Loucy (cell line): Measurements from ENCODE around the gene SMR3B.

ENCODE experiments used
- H2AFZ ChIP-seq: fragments of 200-600 bp; sonication (generic); 2 replicates; pipeline ENCODE4 v1.6.0; 2016; ENCODE audit warnings: antibody characterized with exemption, mild to moderate bottlenecking, low read length, moderate library complexity
- H3F3A ChIP-seq: fragments of 200-600 bp; 2 replicates; pipeline ENCODE4 v1.6.0; 2016; ENCODE audit warnings: antibody characterized with exemption, low read depth, mild to moderate bottlenecking
- H3K27me3 ChIP-seq: fragments of 200-600 bp; sonication (generic); 2 replicates; pipeline ENCODE4 v1.6.1; 2014; ENCODE audit warnings: low read length, mild to moderate bottlenecking; ENCODE audit not compliant: insufficient read depth, poor library complexity, severe bottlenecking
- H3K36me3 ChIP-seq: fragments of 200-600 bp; sonication (generic); 2 replicates; pipeline ENCODE4 v1.6.1; 2016; ENCODE audit warnings: low read length; ENCODE audit not compliant: insufficient read depth
- H3K4me1 ChIP-seq: fragments of 200-600 bp; sonication (generic); 2 replicates; pipeline ENCODE4 v1.5.1; 2014; ENCODE audit warnings: low read length, mild to moderate bottlenecking; ENCODE audit not compliant: insufficient read depth, poor library complexity, severe bottlenecking
- H3K4me2 ChIP-seq: fragments of 200-600 bp; sonication (generic); 2 replicates; pipeline ENCODE4 v1.6.0; 2014; ENCODE audit warnings: antibody characterized with exemption, low read length, low read depth, mild to moderate bottlenecking; ENCODE audit not compliant: poor library complexity, severe bottlenecking
- H3K4me3 ChIP-seq: fragments of 200-600 bp; sonication (generic); 2 replicates; pipeline ENCODE4 v1.5.1; 2014; ENCODE audit warnings: low read length, mild to moderate bottlenecking, mixed read lengths; ENCODE audit not compliant: poor library complexity, severe bottlenecking
- H3K79me2 ChIP-seq: fragments of 200-600 bp; sonication (generic); 2 replicates; pipeline ENCODE4 v1.6.1; 2014; ENCODE audit warnings: low read length; ENCODE audit not compliant: insufficient read depth
- H3K9ac ChIP-seq: fragments of 200-600 bp; sonication (generic); 2 replicates; pipeline ENCODE4 v1.6.0; 2014; ENCODE audit warnings: mild to moderate bottlenecking, low read depth, low read length, moderate library complexity; ENCODE audit not compliant: poor library complexity, severe bottlenecking
- H3K9me2 ChIP-seq: fragments of 200-600 bp; sonication (generic); replicated peaks from 2 replicates; pipeline ENCODE4 v1.6.1; 2016; ENCODE audit warnings: low read depth, low read length, mixed read lengths
- H3K9me3 ChIP-seq: fragments of 200-600 bp; sonication (generic); 2 replicates; pipeline ENCODE4 v1.6.1; 2014; ENCODE audit warnings: mild to moderate bottlenecking, antibody characterized with exemption, low read length, low read depth; ENCODE audit not compliant: insufficient read depth
- H4K20me1 ChIP-seq: fragments of 200-600 bp; sonication (generic); 2 replicates; pipeline ENCODE4 v1.6.0; 2014; ENCODE audit warnings: antibody characterized with exemption, low read length, mild to moderate bottlenecking; ENCODE audit not compliant: insufficient read depth, poor library complexity, severe bottlenecking
- CTCF ChIP-seq: fragments of 200-600 bp; sonication (generic); conservative IDR thresholded peaks from 2 replicates; pipeline ENCODE4 v1.5.1; 2014; ENCODE audit warnings: mild to moderate bottlenecking, antibody characterized with exemption, low read length
- EZH2phosphoT487 ChIP-seq: fragments of 200-600 bp; IDR thresholded peaks from 2 replicates; pipeline ENCODE4 v1.6.1; 2018; ENCODE audit warnings: antibody characterized with exemption, mild to moderate bottlenecking, moderate library complexity, borderline replicate concordance

SMR3B gene

GRCh38 chr4:70399319-70399718 is 16.4 kb downstream of the SMR3B start:
- H2AFZ ChIP-seq: no peak overlapping the region
- H3K9me2 ChIP-seq: no peaks in the 10 kb centered on the region
- H3K9me3 ChIP-seq: no peaks in the 10 kb centered on the region
- no peaks in the 10 kb centered on the region for H3K36me3 ChIP-seq
- H3K4me3 ChIP-seq: no peak overlapping the region
- H3K79me2 ChIP-seq: no peaks in the 10 kb centered on the region
- no peaks in the 10 kb centered on the region for H3K27me3 ChIP-seq
- H3K9ac ChIP-seq: no peak overlapping the region
- H3K4me1 ChIP-seq: no peaks in the 10 kb centered on the region
- no peaks in the 10 kb centered on the region for H4K20me1 ChIP-seq
- no peak overlapping the region for H3K4me2 ChIP-seq
- TF ChIP-seq CTCF (no peak), EZH2phosphoT487 (no peak)
- H3F3A ChIP-seq: no peaks in the 10 kb centered on the region

- H3K36me3 ChIP-seq: no peaks in the 10 kb centered on the region
- H3K9me2 ChIP-seq: no peaks in the 10 kb centered on the region
- H2AFZ ChIP-seq: no peak overlapping the region
- no peak overlapping the region for H3K4me2 ChIP-seq
- H3K9me3 ChIP-seq: no peaks in the 10 kb centered on the region
- H3F3A ChIP-seq: no peaks in the 10 kb centered on the region
- H3K4me3 ChIP-seq: no peak overlapping the region
- H3K9ac ChIP-seq: no peak overlapping the region
- H4K20me1 ChIP-seq: no peaks in the 10 kb centered on the region
- no peaks in the 10 kb centered on the region for H3K79me2 ChIP-seq
- H3K4me1 ChIP-seq: no peaks in the 10 kb centered on the region
- no peaks in the 10 kb centered on the region for H3K27me3 ChIP-seq
- TF ChIP-seq CTCF (no peak), EZH2phosphoT487 (no peak)
Observed at GRCh38 chr4:70402762-70403161, 19.8 kb downstream of the SMR3B start.

- no peaks in the 10 kb centered on the region for H3K36me3 ChIP-seq
- no peak overlapping the region for H3K4me2 ChIP-seq
- H3F3A ChIP-seq: no peaks in the 10 kb centered on the region
- no peak overlapping the region for H2AFZ ChIP-seq
- no peak overlapping the region for H3K9ac ChIP-seq
- no peak overlapping the region for H3K4me3 ChIP-seq
- TF ChIP-seq CTCF (no peak), EZH2phosphoT487 (no peak)
- H3K4me1 ChIP-seq: no peaks in the 10 kb centered on the region
- H3K27me3 ChIP-seq: no peaks in the 10 kb centered on the region
- H4K20me1 ChIP-seq: no peaks in the 10 kb centered on the region
- no peaks in the 10 kb centered on the region for H3K9me3 ChIP-seq
- no peaks in the 10 kb centered on the region for H3K9me2 ChIP-seq
- H3K79me2 ChIP-seq: no peaks in the 10 kb centered on the region
Observed at GRCh38 chr4:70405765-70406164, 22.8 kb downstream of the SMR3B start.
